Measurements from ENCODE around the gene ATRNL1.
A peak's percentile ranks its signal among the peaks of the same experiment; 100 is the strongest.

Gene ATRNL1

GRCh38 chr10:115964827-115965226, 871.7 kb downstream of the ATRNL1 start:
- Histone ChIP-seq H3K36me3 (ENCODE audit: control insufficient read depth, insufficient read depth, low read length) (no peaks in the 10 kb centered on the region), H3K27me3 (replicated peaks; ENCODE audit: control insufficient read depth, insufficient read depth, low read length) (no peaks in the 10 kb centered on the region), H3K4me3 (replicated peaks; ENCODE audit: low read depth, low read length) (no peak overlapping the region)
- no peak for DNase-seq (ENCODE audit: extremely low read depth, insufficient read length)
- no peak for TF ChIP-seq CTCF (IDR thresholded peaks at IDR 0.05; ENCODE audit: insufficient read depth, low read length, poor library complexity, severe bottlenecking)

DNA sequence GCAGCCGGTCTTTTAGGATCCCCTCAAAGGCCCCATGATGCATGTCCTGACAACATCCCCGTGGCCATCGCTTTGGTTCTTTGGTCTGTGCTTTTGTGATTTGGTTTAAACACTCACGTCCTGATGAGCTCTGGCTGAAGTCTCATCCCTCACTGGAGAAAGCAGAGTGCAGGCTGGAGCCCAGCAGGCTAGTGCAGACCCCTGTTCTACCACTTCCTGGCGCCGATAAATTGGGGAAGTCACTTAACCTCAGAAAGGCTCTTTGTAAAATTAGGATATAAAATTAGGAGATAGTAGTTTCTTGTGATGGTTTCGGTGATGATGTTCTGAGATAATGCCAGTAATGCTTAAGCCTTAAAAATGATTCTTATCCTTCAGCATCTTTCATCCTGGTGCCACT, 872.2 kb downstream of the ATRNL1 start:
- no peaks in the 10 kb centered on the region for H3K27me3 ChIP-seq (replicated peaks; ENCODE audit: control insufficient read depth, insufficient read depth, low read length)
- DNase-seq (ENCODE audit: extremely low read depth, insufficient read length), result no peak
- no peak for TF ChIP-seq CTCF (IDR thresholded peaks at IDR 0.05; ENCODE audit: insufficient read depth, low read length, poor library complexity, severe bottlenecking)
- no peak overlapping the region for H3K4me3 ChIP-seq (replicated peaks; ENCODE audit: low read depth, low read length)
- no peaks in the 10 kb centered on the region for H3K36me3 ChIP-seq (ENCODE audit: control insufficient read depth, insufficient read depth, low read length)

DNA sequence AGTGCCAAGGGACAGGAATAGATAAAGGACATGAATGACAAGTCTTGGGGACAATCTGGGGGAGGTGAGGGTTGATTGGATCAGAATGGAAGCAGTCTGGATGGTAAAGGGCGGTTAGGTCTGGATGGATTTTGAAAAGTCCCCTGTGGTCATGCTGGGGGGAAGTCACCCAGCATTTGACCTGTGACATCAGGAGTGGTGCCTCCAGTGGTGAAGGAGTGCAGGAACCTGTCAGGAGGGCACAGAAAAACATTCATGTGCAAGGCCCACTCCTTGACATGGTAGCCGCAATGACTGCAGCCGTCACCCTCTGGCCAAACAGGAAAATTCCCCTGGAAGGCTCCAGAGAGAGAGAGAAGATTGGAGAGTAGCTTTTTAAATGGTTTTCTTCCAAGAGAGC, 875.1 kb downstream of the ATRNL1 start:
- DNase-seq (ENCODE audit: extremely low read depth, insufficient read length), result no peak
- H3K27me3 ChIP-seq (replicated peaks; ENCODE audit: control insufficient read depth, insufficient read depth, low read length), result no peaks in the 10 kb centered on the region
- H3K4me3 ChIP-seq (replicated peaks; ENCODE audit: low read depth, low read length), result no peak overlapping the region
- H3K36me3 ChIP-seq (ENCODE audit: control insufficient read depth, insufficient read depth, low read length), result no peaks in the 10 kb centered on the region
- no peak for TF ChIP-seq CTCF (IDR thresholded peaks at IDR 0.05; ENCODE audit: insufficient read depth, low read length, poor library complexity, severe bottlenecking)

DNA sequence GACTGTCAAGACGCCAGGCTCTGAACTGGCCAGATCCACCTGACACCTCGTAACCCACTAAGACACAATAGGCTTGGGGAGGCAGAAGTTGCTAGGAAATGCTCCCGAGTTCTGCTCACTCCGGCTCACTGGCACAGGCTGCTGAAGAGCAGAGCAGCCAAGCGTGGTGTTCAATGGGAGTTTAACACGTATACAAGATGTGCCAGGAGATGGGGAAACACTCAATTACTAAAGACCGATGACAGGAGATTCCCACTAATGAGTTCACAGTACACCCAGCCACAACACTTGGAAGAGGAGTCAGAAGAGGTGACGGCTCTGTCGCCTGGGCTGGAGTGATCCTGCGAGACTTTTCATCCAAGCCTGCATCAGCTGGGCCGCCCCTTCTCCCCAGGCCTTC, 876.4 kb downstream of the ATRNL1 start:
- Histone ChIP-seq H3K36me3 (ENCODE audit: control insufficient read depth, insufficient read depth, low read length) (no peaks in the 10 kb centered on the region), H3K4me3 (replicated peaks; ENCODE audit: low read depth, low read length) (no peak overlapping the region), H3K27me3 (replicated peaks; ENCODE audit: control insufficient read depth, insufficient read depth, low read length) (no peaks in the 10 kb centered on the region)
- no peak for DNase-seq (ENCODE audit: extremely low read depth, insufficient read length)
- TF ChIP-seq CTCF (IDR thresholded peaks at IDR 0.05; ENCODE audit: insufficient read depth, low read length, poor library complexity, severe bottlenecking), result no peak

- Histone ChIP-seq H3K27me3 (replicated peaks; ENCODE audit: control insufficient read depth, insufficient read depth, low read length) (no peaks in the 10 kb centered on the region), H3K4me3 (replicated peaks; ENCODE audit: low read depth, low read length) (no peak overlapping the region), H3K36me3 (ENCODE audit: control insufficient read depth, insufficient read depth, low read length) (no peaks in the 10 kb centered on the region)
- TF ChIP-seq CTCF (IDR thresholded peaks at IDR 0.05; ENCODE audit: insufficient read depth, low read length, poor library complexity, severe bottlenecking), result no peak
- DNase-seq (ENCODE audit: extremely low read depth, insufficient read length), result no peak
Measured at GRCh38 chr10:115971921-115972320, 878.8 kb downstream of the ATRNL1 start.

DNA sequence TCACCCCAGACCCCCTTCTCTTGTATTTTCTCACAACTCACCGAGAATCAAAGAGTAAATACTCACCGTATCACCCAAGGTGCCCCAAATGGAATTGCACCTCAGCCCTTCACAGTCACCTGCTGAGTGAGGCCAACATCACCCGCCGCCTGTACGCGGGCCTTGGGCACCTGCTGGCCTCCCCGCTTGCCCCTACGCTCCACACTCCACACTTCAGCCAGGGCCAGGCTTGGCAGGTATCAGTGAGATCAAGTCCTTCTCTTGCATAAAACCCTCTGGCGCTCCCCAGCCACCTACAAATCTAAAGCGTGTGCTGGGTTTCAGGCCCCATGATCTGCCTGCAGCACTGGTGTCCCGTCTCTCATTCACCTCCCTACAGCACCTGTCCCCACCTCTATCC, 879.3 kb downstream of the ATRNL1 start:
- TF ChIP-seq CTCF (IDR thresholded peaks at IDR 0.05; ENCODE audit: insufficient read depth, low read length, poor library complexity, severe bottlenecking), result no peak

More for the DNA sequence above, 879.3 kb downstream of the ATRNL1 start:
- H3K4me3 ChIP-seq (replicated peaks; ENCODE audit: low read depth, low read length), result no peak overlapping the region
- no peaks in the 10 kb centered on the region for H3K36me3 ChIP-seq (ENCODE audit: control insufficient read depth, insufficient read depth, low read length)
- peak; percentile 1 for DNase-seq (ENCODE audit: extremely low read depth, insufficient read length)
- no peaks in the 10 kb centered on the region for H3K27me3 ChIP-seq (replicated peaks; ENCODE audit: control insufficient read depth, insufficient read depth, low read length)
